Measurements from ENCODE around the gene CCDC92.

GRCh38 chr12:123949770-123950165 is 22.9 kb downstream of the CCDC92 start:
- TF ChIP-seq CTCF (IDR thresholded peaks at IDR 0.05): no peak
- TF ChIP-seq EZH2phosphoT487 (IDR thresholded peaks at IDR 0.05): no peak
- TF ChIP-seq EZH2 (IDR thresholded peaks at IDR 0.05): no peak
